Measurements from ENCODE around the gene SHISA5.

SHISA5 gene

GRCh38 chr3:48456456-48456855, 47.5 kb downstream of the SHISA5 start:
- no peak for DNase-seq

- DNase-seq = no peak
Observed at GRCh38 chr3:48451270-48451669, 52.7 kb downstream of the SHISA5 start.

- DNase-seq = peak; percentile 96
Observed at GRCh38 chr3:48446425-48447193, 57.4 kb downstream of the SHISA5 start, which contains the start of gene ATRIP. Gene ATRIP (plus strand): TSS chr3:48446737. CDS start chr3:48446846, 109 bp downstream.

- DNase-seq = no peak
Observed at GRCh38 chr3:48446043-48446424, 57.9 kb downstream of the SHISA5 start.

GRCh38 chr3:48445277-48445882, 58.6 kb downstream of the SHISA5 start:
- no peak for DNase-seq

- no peak for DNase-seq
Observed at GRCh38 chr3:48441940-48442339, 62.0 kb downstream of the SHISA5 start.

GRCh38 chr3:48440590-48440958, 63.4 kb downstream of the SHISA5 start:
- DNase-seq = no peak

GRCh38 chr3:48439820-48440589, 64.0 kb downstream of the SHISA5 start, which contains the start of the genes CCDC51 and TMA7:
Gene CCDC51 (minus strand): TSS chr3:48440119. CDS start chr3:48435128, 4,991 bp downstream.
Gene TMA7 (plus strand): TSS chr3:48440257. CDS start chr3:48440297, 40 bp downstream.
- peak; percentile 99 for DNase-seq

- no peak for DNase-seq
Observed at GRCh38 chr3:48437812-48438211, 66.2 kb downstream of the SHISA5 start.

GRCh38 chr3:48436855-48437254, 67.1 kb downstream of the SHISA5 start:
- no peak for DNase-seq

GRCh38 chr3:48436477-48436787, 67.5 kb downstream of the SHISA5 start:
- DNase-seq = no peak

- DNase-seq = peak; percentile 96
Observed at GRCh38 chr3:48435774-48436476, 68.0 kb downstream of the SHISA5 start.

- DNase-seq = no peak
Observed at GRCh38 chr3:48435223-48435595, 68.8 kb downstream of the SHISA5 start.

GRCh38 chr3:48434591-48435222, 69.3 kb downstream of the SHISA5 start:
- DNase-seq = no peak

- peak; percentile 67 for DNase-seq
Observed at GRCh38 chr3:48433472-48434118, 70.4 kb downstream of the SHISA5 start.

- peak; percentile 35 for DNase-seq
Observed at GRCh38 chr3:48432411-48433371, 71.3 kb downstream of the SHISA5 start.

GRCh38 chr3:48431224-48432029, 72.5 kb downstream of the SHISA5 start:
- DNase-seq = no peak

- DNase-seq = no peak
Observed at GRCh38 chr3:48430708-48431101, 73.3 kb downstream of the SHISA5 start.

GRCh38 chr3:48429960-48430707, 73.8 kb downstream of the SHISA5 start, which contains the start of gene PLXNB1:
Gene PLXNB1 (minus strand): TSS chr3:48430086. CDS start chr3:48424611, 5,475 bp downstream.
- DNase-seq = peak; percentile 85
